SK-N-SH treated with all-trans-retinoic acid at 6 μM for 48 hours (cell line): Measurements from ENCODE around the gene SNW1.
"Not testable (repeated sequence)": the region's sequence is repeated elsewhere in the genome, so short reads cannot be mapped to it uniquely, and the experiment has no call there.

Experiments
- ATAC-seq: fragments of 200-7000 bp; cut with Tn5 transposase; 3 replicates; pipeline ENCODE4 v1.9.1; 2020; ENCODE audit warnings: mild to moderate bottlenecking, moderate library complexity
- CSDC2 ChIP-seq: fragments of 250-450 bp; sonication (Bioruptor Pico); IDR thresholded peaks from 2 replicates; pipeline ENCODE4 v1.5.0; 2020; ENCODE audit warnings: mild to moderate bottlenecking, moderate library complexity
- CSRNP3 ChIP-seq: fragments of 250-450 bp; sonication (Bioruptor Pico); IDR thresholded peaks from 2 replicates; pipeline ENCODE4 v1.5.1; 2021; ENCODE audit warnings: mild to moderate bottlenecking, moderate library complexity
- ESRRG ChIP-seq: fragments of 250-450 bp; sonication (Bioruptor Pico); IDR thresholded peaks from 2 replicates; pipeline ENCODE4 v1.6.1; 2021; ENCODE audit warnings: mild to moderate bottlenecking
- GLIS3 ChIP-seq: fragments of 250-450 bp; sonication (Bioruptor Pico); IDR thresholded peaks from 2 replicates; pipeline ENCODE4 v1.5.0; 2020; ENCODE audit warnings: mild to moderate bottlenecking, moderate library complexity
- ISL1 ChIP-seq: fragments of 250-450 bp; sonication (Bioruptor Pico); IDR thresholded peaks from 2 replicates; pipeline ENCODE4 v2.1.2; 2022; ENCODE audit warnings: mild to moderate bottlenecking, moderate library complexity
- POU6F1 ChIP-seq: fragments of 250-450 bp; sonication (Bioruptor Pico); IDR thresholded peaks from 2 replicates; pipeline ENCODE4 v1.8.0; 2021; ENCODE audit warnings: low read depth, mild to moderate bottlenecking, moderate library complexity, borderline replicate concordance
- RARB ChIP-seq: fragments of 250-450 bp; sonication (Bioruptor Pico); IDR thresholded peaks from 2 replicates; pipeline ENCODE4 v1.8.0; 2021; ENCODE audit warnings: mild to moderate bottlenecking, moderate library complexity
- TCF4 ChIP-seq: fragments of 250-450 bp; sonication (Bioruptor Pico); IDR thresholded peaks from 2 replicates; pipeline ENCODE4 v1.8.0; 2021; ENCODE audit warnings: mild to moderate bottlenecking, moderate library complexity, borderline replicate concordance
- TOX ChIP-seq: fragments of 250-450 bp; sonication (Bioruptor Pico); IDR thresholded peaks from 2 replicates; pipeline ENCODE4 v1.8.0; 2021; ENCODE audit warnings: mild to moderate bottlenecking, moderate library complexity, borderline replicate concordance
- TSHZ2 ChIP-seq: fragments of 250-450 bp; sonication (Bioruptor Pico); IDR thresholded peaks from 2 replicates; pipeline ENCODE4 v1.5.0; 2020; ENCODE audit warnings: mild to moderate bottlenecking, moderate library complexity
- ZC3H10 ChIP-seq: fragments of 250-450 bp; sonication (Bioruptor Pico); IDR thresholded peaks from 2 replicates; pipeline ENCODE4 v1.5.1; 2021; ENCODE audit warnings: mild to moderate bottlenecking, moderate library complexity
- ZFP3 ChIP-seq: fragments of 250-450 bp; sonication (Bioruptor Pico); IDR thresholded peaks from 2 replicates; pipeline ENCODE4 v1.5.0; 2020; ENCODE audit warnings: mild to moderate bottlenecking, moderate library complexity
- ZFP30 ChIP-seq: fragments of 450-650 bp; formaldehyde crosslinking; IDR thresholded peaks from 2 replicates; pipeline ENCODE4 v1.5.0; 2022; ENCODE audit warnings: mild to moderate bottlenecking, moderate library complexity
- ZNF565 ChIP-seq: fragments of 450-650 bp; formaldehyde crosslinking; conservative IDR thresholded peaks from 2 replicates; pipeline ENCODE4 v1.5.0; 2020; ENCODE audit warnings: low read depth, mild to moderate bottlenecking, moderate library complexity
- ZNF8 ChIP-seq: fragments of 450-650 bp; formaldehyde crosslinking; IDR thresholded peaks from 2 replicates; pipeline ENCODE4 v1.5.0; 2020; ENCODE audit warnings: mild to moderate bottlenecking, moderate library complexity
- TF ChIP-seq, protein P1 (sequence below): fragments of 250-450 bp; sonication (Bioruptor Pico); IDR thresholded peaks from 2 replicates; pipeline ENCODE4 v1.5.1; 2020; ENCODE audit warnings: low read depth, mild to moderate bottlenecking, moderate library complexity
- TF ChIP-seq, protein P2 (sequence below): fragments of 250-450 bp; sonication (Bioruptor Pico); IDR thresholded peaks from 2 replicates; pipeline ENCODE4 v1.8.0; 2020; ENCODE audit warnings: mild to moderate bottlenecking, moderate library complexity, borderline replicate concordance

Gene SNW1

DNA sequence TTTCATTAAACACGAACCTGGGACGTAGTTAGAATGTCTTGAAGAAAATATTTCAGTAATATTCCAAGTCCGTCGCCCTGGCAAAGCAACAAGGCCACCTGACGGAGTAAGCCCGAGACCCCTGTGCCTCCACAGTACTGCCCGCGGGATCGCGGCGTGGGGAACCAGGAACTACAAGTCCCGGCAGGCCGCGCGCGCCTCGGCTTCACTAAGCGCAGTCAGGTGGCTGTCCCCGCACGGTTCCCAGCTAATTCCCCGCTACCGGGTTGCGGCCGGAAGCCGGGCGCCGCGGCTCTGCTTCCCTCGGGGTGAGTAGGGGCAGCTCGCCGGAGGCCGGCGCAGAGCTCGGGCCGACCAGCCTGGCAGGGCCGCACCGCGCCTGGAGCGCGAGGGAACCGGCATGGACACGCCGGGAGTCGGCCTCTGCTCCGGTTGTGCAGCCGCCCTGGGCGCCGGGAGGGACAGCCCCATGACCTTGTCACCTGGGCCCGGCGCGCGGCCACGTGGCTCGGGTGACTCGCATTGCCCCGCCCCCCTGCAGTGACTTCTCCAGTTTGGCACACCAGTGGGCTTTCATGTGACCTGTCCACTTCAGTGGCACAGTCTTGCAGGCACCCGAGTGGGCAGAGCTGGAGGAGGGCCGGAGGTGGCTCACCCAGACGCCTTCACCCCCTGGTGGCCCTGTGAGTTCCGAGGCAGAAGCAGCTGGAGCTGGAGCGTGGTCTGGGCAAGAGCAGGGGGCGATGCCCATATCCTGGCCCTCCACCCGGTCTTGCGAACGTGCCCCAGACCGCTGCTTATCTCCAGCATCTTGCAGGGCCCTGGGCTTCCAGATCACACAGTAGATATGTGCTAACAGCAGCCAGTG, 39.1 kb upstream of the SNW1 start, which contains the start of gene ADCK1:
Gene ADCK1 (plus strand): TSS at position 247 of the 868 bp plus-strand sequence. CDS start 18,870 bp downstream, outside the sequence.
- ATAC-seq: peak; percentile 95

DNA sequence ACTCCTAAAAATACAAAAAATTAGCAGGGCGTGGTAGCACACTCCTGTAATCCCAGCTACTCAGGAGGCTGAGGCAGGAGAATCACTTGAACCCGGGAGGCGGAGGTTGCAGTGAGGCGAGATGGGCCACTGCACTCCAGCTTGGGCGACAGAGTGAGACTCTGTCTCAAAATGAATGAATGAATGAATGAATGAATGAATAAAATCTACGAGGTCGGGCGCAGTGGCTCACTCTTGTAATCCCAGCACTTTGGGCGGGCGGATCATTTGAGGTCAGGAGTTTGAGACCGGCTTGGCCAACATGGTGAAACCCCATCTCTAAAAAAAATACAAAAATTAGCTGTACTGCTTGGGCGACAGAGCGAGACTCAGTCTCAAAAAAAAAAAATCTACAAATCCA, 38.5 kb upstream of the SNW1 start:
- peak; percentile 2; the same call in 1 of the 3 replicates for ATAC-seq

More for the DNA sequence above, 39.1 kb upstream of the SNW1 start, which contains the start of gene ADCK1:
- TF ChIP-seq TCF4 (CRISPR knock-in tag) (peak; percentile 39; the same call in 1 of the 2 replicates), RARB (CRISPR knock-in tag) (no peak)

DNA sequence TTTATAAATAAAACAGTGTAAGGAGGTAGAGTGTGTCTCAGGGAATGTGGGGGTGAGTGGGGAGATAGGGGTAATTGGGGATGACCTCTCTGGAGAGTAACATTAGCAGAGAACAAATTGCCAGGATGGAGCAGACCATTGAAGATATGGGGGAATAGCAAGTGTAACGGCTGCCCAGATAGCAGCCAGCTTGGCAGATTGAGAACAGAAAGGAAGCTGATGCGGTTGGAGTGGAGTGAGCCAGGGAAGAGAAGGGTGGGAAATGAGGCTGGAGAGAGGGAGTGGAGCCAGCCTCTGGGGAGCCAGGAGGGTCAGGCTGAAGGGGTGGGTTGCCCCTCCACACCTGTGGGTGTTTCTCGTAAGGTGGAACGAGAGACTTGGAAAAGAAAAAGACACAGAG, 33.4 kb upstream of the SNW1 start:
- no peak for ATAC-seq
- TF ChIP-seq ISL1: no peak
- TF ChIP-seq CSRNP3: no peak
- TF ChIP-seq ZFP30 (CRISPR knock-in tag): no peak
- TF ChIP-seq GLIS3 (CRISPR knock-in tag): no peak
- TF ChIP-seq, protein P1, sequence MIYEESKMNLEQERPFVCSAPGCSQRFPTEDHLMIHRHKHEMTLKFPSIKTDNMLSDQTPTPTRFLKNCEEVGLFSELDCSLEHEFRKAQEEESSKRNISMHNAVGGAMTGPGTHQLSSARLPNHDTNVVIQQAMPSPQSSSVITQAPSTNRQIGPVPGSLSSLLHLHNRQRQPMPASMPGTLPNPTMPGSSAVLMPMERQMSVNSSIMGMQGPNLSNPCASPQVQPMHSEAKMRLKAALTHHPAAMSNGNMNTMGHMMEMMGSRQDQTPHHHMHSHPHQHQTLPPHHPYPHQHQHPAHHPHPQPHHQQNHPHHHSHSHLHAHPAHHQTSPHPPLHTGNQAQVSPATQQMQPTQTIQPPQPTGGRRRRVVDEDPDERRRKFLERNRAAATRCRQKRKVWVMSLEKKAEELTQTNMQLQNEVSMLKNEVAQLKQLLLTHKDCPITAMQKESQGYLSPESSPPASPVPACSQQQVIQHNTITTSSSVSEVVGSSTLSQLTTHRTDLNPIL: no peak
- no peak for TF ChIP-seq ESRRG (CRISPR knock-in tag)
- TF ChIP-seq POU6F1 (CRISPR knock-in tag): no peak
- TF ChIP-seq ZC3H10: no peak

DNA sequence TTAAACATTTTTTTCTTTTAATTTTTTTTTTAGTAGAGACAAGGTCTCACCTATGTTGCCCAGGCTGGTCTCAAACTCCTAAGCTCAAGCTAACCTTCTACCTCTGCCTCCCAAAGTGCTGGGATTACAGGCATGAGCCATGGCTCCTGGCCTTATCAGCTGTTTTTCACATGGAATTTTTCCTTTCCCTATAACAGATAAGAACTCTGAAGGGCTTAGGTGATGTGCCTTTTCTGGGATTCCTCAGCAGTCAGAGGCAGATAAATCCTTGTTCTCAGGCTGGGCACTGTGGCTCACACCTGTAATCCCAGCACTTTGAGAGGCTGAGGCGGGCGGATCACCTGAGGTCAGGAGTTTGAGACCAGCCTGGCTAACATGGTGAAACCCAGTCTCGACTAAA, 32.3 kb upstream of the SNW1 start:
- ATAC-seq: not testable (repeated sequence)

DNA sequence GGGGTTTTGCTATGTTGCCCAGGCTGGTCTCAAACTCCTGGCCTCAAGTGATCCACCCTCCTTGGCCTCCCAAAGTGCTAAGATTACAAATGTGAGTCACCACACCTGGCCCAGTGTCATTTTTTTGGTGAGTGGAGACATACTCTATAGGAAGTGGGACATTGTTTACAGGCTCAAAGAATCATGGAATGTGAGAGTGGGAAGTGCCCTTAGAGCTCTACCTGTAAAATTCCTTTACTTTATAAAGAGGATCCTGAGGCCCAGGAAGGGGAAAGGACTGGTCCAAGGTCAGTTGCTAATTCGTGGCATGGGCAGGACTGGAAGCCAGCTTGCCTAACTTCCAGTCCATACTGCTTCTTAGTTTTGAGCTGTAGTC, 30.3 kb upstream of the SNW1 start:
- TF ChIP-seq ISL1 (no peak), ZC3H10 (no peak), ZFP3 (no peak), TSHZ2 (CRISPR knock-in tag) (no peak), CSDC2 (CRISPR knock-in tag) (no peak), ZNF8 (no peak), TCF4 (CRISPR knock-in tag) (no peak), RARB (CRISPR knock-in tag) (no peak), CSRNP3 (no peak), ZNF565 (CRISPR knock-in tag) (no peak), TOX (CRISPR knock-in tag) (no peak)
- TF ChIP-seq, protein P2, sequence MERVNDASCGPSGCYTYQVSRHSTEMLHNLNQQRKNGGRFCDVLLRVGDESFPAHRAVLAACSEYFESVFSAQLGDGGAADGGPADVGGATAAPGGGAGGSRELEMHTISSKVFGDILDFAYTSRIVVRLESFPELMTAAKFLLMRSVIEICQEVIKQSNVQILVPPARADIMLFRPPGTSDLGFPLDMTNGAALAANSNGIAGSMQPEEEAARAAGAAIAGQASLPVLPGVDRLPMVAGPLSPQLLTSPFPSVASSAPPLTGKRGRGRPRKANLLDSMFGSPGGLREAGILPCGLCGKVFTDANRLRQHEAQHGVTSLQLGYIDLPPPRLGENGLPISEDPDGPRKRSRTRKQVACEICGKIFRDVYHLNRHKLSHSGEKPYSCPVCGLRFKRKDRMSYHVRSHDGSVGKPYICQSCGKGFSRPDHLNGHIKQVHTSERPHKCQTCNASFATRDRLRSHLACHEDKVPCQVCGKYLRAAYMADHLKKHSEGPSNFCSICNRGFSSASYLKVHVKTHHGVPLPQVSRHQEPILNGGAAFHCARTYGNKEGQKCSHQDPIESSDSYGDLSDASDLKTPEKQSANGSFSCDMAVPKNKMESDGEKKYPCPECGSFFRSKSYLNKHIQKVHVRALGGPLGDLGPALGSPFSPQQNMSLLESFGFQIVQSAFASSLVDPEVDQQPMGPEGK: no peak

More for the DNA sequence above, 30.3 kb upstream of the SNW1 start:
- no peak for ATAC-seq
